Measurements from ENCODE around the gene LPO.

The LPO gene

DNA sequence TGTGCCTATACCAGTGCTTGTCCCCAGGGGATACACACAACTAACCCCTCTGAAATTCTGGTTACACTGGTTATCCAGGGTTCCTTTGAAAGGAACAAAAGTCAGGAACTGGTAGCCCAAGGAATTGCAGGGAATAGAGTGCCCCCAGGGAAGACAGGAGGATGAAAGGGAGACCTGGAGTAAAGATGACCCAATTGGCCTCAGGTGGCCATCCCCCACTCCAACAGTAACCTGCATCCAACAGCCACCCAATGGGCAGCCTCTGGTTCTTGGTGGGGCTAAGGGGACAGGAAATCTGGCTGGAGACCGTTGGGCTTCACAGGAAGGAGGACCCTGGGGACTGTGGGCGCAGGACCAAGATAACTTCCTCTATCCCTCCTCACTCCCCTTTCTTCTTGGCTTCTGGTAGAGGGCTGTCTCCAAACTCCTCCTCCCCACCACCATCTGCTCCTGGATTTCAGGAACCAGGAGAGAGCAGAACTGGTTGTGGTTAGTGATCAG is 43.2 kb downstream of the LPO start:
- DNase-seq (ENCODE audit: low spot score in 2 of 2), result no peak
- H3K9me3 ChIP-seq, result no peaks in the 10 kb centered on the region
- in situ Hi-C loops (cut with MboI; ENCODE audit: low sequenced_read_pairs), result no loop called here
- no peak overlapping the region for H3K4me3 ChIP-seq
- no peaks in the 10 kb centered on the region for H3K4me1 ChIP-seq
- peaks cover 5% of the 10 kb centered on the region; the same call in 1 of the 2 replicates for H3K27me3 ChIP-seq (ENCODE audit: low read depth)
- no peaks in the 10 kb centered on the region for H3K36me3 ChIP-seq (replicated peaks)

DNA sequence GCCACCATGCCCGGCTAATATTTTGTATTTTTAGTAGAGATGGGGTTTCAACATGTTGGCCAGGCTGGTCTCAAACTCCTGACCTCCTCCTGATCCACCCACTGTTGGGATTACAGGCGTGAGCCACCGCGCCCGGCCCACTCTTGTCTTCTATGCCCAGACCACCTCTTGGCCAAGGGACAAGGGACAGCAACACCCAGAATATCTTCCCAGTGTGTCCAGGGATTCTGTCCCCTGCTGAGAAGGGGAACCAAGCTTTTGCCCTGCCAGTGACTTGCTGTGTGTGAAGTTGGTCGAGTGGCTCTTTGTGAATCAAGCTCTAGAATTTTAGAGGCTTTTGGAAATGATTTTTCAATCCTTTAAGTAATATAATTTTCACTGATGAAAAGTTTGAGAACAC is 44.1 kb downstream of the LPO start:
- no peak for DNase-seq (ENCODE audit: low spot score in 2 of 2)
- in situ Hi-C loops (cut with MboI; ENCODE audit: low sequenced_read_pairs), result no loop called here
- no peak overlapping the region for H3K4me3 ChIP-seq
- H3K9me3 ChIP-seq, result no peaks in the 10 kb centered on the region
- no peaks in the 10 kb centered on the region for H3K4me1 ChIP-seq
- peaks cover 5% of the 10 kb centered on the region; the same call in 1 of the 2 replicates for H3K27me3 ChIP-seq (ENCODE audit: low read depth)
- H3K36me3 ChIP-seq (replicated peaks), result no peaks in the 10 kb centered on the region

DNA sequence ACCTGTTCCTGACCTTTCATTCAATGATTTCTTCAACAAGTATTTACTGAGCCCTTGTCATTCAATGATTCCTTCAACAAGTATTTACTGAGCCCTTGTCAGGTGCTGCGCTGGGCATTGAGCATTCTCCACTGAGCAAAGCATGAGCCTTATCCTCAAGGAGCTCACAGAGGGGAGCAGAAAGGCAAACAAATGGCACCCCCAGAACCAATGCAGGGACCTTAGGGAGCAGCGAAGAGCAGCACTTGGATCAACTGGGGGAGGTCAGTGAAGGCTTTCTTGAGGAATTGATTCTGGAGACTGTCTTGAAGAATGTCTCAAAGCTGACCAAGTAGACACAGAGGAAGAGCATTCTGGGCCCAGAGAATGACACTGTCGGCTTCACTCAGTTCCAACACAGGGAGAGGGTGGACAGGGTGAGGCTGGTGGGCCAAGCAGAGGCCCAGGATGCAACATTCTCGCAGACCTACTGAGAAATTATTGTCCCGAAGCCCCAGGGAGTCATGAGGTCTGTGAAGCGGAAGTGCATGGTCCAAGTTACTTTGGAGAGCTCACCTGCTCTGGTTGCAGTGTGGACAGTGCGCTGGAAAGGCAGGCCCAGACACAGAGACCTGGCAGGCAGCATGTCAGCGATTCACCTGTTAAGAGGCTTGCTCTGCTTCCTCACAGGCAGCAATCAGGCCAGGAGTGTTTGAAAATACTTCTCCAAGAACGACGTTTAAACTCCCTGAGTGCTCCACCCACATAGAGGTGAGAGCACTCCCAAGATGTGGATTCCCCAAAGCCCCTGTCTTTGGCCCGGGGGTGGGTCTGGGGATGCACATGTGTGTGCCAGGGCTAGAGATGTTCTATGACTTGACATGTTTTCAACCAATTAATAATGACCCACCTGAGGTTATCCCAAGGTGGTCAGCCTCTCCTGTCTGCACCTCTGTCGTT is 45.6 kb downstream of the LPO start:
- Histone ChIP-seq H3K27me3 (ENCODE audit: low read depth) (peaks cover 7% of the 10 kb centered on the region; the same call in 1 of the 2 replicates), H3K36me3 (replicated peaks) (no peaks in the 10 kb centered on the region), H3K4me3 (no peak overlapping the region), H3K4me1 (no peaks in the 10 kb centered on the region), H3K9me3 (no peaks in the 10 kb centered on the region)
- no peak for DNase-seq (ENCODE audit: low spot score in 2 of 2)
- in situ Hi-C loops (cut with MboI; ENCODE audit: low sequenced_read_pairs), result no loop called here

DNA sequence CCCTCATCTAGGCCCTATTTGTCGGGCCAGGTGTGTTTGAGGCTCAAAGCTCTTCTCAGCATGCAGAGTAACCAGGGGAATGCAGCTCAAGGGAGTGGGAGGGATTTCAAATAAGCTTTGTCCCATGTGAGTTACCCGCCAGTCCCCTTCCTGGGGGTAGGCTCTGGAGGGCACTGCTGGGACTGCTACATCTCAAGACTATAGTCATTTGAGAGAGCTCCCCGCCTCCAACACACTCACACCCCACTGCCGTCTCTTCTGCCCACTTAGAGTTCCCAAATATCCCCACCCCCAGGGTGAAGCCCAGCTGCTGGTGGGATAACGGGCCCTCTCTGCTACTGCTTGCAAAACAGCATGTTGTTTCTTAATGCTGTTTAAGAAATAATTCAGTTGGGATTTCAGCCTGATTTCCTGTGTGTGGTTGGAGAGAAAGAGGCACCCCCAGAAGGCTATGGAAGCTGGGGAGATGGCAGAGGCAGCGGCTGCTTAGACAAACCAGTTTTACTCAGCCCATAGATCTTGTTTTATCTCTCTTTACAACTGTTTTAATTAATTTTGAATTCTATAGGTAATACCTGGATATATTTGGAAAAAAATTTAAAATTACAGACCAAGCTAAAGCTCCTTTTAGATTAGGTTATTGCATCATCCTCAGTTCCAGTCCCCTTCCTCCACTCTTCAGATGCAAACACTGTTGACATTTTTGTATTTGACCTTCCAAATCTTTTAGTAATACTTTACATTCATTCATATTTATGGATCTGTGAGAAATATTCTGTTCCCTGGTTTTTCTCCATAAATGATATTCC is 46.4 kb downstream of the LPO start:
- DNase-seq (ENCODE audit: low spot score in 2 of 2), result no peak
- Histone ChIP-seq H3K27me3 (ENCODE audit: low read depth) (peaks cover 7% of the 10 kb centered on the region), H3K4me1 (no peaks in the 10 kb centered on the region), H3K36me3 (replicated peaks) (no peaks in the 10 kb centered on the region), H3K4me3 (no peak overlapping the region), H3K9me3 (no peaks in the 10 kb centered on the region)
- in situ Hi-C loops (cut with MboI; ENCODE audit: low sequenced_read_pairs), result no loop called here

DNA sequence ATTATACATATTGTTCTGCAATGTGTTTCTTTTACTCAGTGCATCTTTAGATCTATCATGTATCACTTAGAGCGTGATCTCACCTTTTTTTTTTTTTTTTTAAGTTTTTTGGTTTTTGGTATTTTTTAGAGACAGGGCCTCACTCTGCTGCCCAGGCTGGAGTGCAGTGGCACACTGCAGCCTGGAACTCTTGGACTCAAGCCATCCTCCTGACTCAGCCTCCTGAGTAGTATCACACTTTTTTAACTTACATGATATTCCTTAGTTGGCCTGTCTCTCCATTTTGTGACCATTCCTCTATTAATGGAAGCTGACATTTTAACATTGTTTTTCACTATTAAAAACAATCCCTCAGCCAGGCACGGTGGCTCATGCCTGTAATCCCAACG is 47.0 kb downstream of the LPO start:
- Histone ChIP-seq H3K9me3 (no peaks in the 10 kb centered on the region), H3K4me3 (no peak overlapping the region), H3K27me3 (ENCODE audit: low read depth) (peaks cover 8% of the 10 kb centered on the region), H3K36me3 (replicated peaks) (no peaks in the 10 kb centered on the region), H3K4me1 (no peaks in the 10 kb centered on the region)
- in situ Hi-C loops (cut with MboI; ENCODE audit: low sequenced_read_pairs), result no loop called here
- DNase-seq (ENCODE audit: low spot score in 2 of 2), result no peak

DNA sequence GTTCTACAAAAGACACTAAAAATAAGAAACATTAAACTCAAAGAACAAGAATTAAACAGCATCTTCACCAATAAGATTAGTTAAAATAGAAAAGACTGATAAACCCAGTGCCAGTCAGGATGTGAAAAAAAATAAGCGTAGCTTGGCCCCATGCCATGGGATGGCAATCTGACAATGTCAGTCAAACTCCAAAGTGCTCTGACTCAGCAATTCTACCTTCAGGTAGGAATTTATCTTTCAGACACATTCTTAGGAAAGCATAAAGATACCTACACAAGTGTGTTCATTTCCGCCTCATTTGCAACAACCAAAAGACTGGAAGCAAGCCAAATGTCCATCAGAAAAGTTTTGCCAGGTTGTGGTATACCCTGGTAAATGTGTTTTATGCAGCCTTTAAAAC is 51.5 kb downstream of the LPO start:
- Histone ChIP-seq H3K4me3 (no peak overlapping the region), H3K9me3 (no peaks in the 10 kb centered on the region), H3K4me1 (no peaks in the 10 kb centered on the region), H3K36me3 (replicated peaks) (no peaks in the 10 kb centered on the region), H3K27me3 (ENCODE audit: low read depth) (peaks cover 21% of the 10 kb centered on the region)
- in situ Hi-C loops (cut with MboI; ENCODE audit: low sequenced_read_pairs), result no loop called here
- no peak for DNase-seq (ENCODE audit: low spot score in 2 of 2)

DNA sequence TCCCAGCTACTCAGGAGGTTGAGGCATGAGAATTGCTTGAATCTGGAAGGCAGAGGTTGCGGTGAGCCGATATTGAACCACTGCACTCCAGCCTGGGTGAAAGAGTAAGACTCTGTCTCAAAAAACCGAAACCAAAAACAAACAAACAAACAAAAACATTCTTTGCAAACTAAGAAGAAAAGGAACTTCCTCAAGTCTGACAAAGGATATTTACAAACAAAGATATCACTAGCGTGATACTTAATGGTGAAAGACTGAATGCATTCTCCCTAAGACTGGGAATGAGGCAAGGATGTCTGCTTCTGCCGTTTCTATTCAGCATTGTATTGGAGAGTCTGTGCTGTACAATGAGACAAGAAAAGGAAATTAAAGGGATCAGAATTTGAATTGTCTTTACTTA is 52.9 kb downstream of the LPO start:
- DNase-seq (ENCODE audit: low spot score in 2 of 2), result no peak
- Histone ChIP-seq H3K4me1 (no peaks in the 10 kb centered on the region), H3K9me3 (no peaks in the 10 kb centered on the region), H3K36me3 (replicated peaks) (no peaks in the 10 kb centered on the region), H3K27me3 (ENCODE audit: low read depth) (peaks cover 21% of the 10 kb centered on the region), H3K4me3 (no peak overlapping the region)
- in situ Hi-C loops (cut with MboI; ENCODE audit: low sequenced_read_pairs), result no loop called here

DNA sequence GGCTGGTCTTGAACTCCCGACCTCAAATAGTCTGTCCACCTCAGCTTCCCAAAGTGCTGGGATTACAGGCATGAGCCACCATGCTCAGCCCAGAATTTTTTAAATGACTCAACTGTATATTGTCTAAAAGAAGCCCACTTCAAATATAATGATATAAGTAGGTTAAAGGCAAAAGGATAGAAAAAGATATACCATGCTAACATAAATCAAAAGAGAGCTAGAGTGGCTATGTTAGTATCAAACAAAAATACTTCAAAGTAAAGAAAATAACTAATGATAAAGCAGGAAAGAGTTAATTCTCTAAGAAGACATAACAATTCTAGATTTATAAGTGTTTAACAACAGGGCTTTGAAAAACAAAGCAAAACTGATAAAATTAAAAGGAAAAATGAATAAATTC is 55.6 kb downstream of the LPO start:
- Histone ChIP-seq H3K9me3 (no peaks in the 10 kb centered on the region), H3K27me3 (ENCODE audit: low read depth) (peaks cover 18% of the 10 kb centered on the region), H3K4me3 (no peak overlapping the region), H3K4me1 (no peaks in the 10 kb centered on the region), H3K36me3 (replicated peaks) (no peaks in the 10 kb centered on the region)
- DNase-seq (ENCODE audit: low spot score in 2 of 2), result no peak
- in situ Hi-C loops (cut with MboI; ENCODE audit: low sequenced_read_pairs), result no loop called here

DNA sequence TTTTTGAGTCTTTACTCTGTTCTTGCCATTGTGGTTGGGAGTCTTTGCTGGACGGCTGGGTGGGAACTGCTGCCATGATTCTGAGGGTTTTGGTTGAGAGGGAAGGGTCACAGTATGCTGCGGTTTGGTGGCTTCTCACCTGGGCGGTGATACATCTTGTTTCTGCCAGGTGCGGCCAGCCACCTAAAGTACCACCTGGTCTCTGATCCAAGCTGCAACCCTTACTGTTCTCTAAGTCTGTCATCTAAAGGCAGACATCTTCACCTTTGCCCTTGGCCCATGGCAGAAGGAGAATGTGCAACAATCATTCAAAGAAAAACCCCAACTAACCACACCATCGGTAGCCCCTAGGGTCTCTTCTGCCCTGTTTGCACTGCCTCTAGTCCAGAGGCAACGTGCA is 62.0 kb downstream of the LPO start:
- no peaks in the 10 kb centered on the region for H3K4me1 ChIP-seq
- H3K36me3 ChIP-seq (replicated peaks), result no peaks in the 10 kb centered on the region

DNA sequence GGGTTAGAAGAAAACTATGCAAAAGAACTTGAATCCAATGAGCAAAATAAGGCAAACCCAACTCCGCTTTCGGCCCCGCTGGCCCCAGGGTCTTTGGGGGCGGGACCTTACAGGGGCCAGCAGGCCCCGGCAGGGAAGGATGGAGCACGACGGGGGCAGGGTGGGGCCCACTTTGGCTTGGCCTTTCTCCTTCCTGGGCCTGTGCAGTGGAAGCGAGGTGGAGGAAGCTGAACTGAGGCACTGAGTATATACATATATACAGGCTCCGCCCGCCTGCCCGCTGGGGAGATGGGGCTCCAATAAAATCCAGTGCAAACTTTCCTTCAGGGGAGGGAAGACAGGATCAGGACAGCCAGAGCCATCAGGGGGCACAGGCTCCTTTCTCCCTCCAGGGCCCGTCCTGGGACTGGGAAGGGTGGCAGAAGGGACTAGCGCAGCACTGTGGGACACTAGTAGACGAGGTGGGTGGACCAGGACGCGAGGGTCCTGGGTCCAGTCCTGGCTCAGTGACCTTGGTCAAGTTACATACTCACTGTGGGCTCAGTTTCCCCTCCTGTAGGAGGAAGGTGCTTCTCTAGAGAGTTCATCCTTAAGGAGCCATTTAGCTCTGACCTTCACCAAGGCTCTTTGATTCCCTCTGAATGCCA is 63.2 kb downstream of the LPO start:
- Histone ChIP-seq H3K4me1 (no peaks in the 10 kb centered on the region), H3K4me3 (no peak overlapping the region), H3K27me3 (ENCODE audit: low read depth) (peaks cover 2% of the 10 kb centered on the region), H3K9me3 (no peaks in the 10 kb centered on the region), H3K36me3 (replicated peaks) (no peaks in the 10 kb centered on the region)
- DNase-seq (ENCODE audit: low spot score in 2 of 2), result no peak
- in situ Hi-C loops (cut with MboI; ENCODE audit: low sequenced_read_pairs), result no loop called here

More for the DNA sequence above, 62.0 kb downstream of the LPO start:
- Histone ChIP-seq H3K4me3 (no peak overlapping the region), H3K27me3 (ENCODE audit: low read depth) (peaks cover 2% of the 10 kb centered on the region), H3K9me3 (no peaks in the 10 kb centered on the region)
- DNase-seq (ENCODE audit: low spot score in 2 of 2), result no peak
- in situ Hi-C loops (cut with MboI; ENCODE audit: low sequenced_read_pairs), result no loop called here

DNA sequence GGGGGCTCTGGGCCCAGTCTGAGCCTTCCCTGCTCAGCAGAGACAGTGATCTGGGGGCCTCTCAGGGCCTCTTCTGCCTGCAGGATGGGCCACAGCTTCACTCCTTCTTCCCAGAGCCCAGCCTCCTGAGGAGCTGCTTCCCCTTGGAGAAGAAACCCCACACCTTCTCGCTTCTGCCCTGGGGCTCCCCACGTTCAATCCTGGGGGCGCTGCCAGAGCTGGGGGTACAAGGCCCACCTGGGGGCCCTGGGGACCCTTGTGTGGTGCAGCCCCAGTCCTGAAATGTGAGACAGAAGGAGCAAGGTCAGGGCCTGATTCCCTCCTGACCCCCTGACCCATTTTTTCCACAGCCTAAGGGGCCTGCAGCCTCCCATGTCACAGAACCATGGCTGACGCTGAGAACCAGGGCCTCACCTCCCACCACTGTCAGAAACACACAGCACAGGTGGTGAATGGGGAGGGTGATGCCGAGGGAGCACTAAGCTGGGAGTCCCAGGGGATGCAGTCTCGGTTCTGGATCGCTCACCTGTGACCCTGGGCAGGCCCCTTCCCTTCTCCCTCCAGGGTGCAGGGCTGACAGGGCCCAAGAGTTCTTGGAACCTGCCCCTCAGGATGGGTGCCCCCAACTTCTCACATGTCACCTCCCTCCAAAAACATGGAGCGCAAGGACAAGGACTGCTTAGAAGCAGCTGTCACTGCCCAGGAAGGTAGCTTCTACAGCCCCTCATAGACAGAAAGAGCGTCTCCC is 64.0 kb downstream of the LPO start:
- Histone ChIP-seq H3K27me3 (ENCODE audit: low read depth) (peaks cover 2% of the 10 kb centered on the region), H3K9me3 (no peaks in the 10 kb centered on the region), H3K36me3 (replicated peaks) (no peaks in the 10 kb centered on the region), H3K4me1 (no peaks in the 10 kb centered on the region), H3K4me3 (no peak overlapping the region)
- in situ Hi-C loops (cut with MboI; ENCODE audit: low sequenced_read_pairs), result no loop called here
- DNase-seq (ENCODE audit: low spot score in 2 of 2), result no peak

DNA sequence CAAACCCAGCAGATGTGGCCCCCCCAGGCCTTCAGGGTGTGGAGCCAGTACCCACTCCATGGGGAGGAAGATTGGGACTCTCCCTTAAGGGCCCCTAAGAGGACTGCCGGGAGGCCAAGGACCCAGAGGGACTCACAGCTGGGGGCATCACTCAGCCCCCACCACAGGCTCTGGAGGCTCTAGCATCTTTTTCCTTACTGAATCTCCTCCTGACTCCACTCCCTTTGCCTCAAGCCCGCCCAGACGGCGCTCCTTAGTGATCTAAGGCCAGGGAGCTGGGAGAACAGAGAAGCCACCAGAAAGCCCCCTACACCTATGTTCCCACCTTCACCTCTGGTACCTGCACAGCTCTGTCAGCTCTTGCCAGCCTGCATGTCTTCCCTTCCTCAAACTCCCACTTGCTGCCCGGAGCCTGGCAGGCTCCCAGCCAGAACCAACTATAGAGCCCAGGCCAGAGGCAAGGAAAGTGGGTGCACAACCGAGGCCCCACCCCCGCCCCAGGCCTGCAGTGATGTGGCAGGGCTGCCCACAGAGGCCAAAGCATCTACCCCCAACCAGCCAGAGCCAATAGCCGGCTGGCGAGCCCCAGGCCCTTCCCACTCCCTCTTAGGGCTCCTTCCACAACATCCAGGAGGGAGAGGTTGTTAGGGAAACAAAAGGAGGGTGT is 64.7 kb downstream of the LPO start:
- Histone ChIP-seq H3K4me3 (no peak overlapping the region), H3K9me3 (no peaks in the 10 kb centered on the region), H3K36me3 (replicated peaks) (no peaks in the 10 kb centered on the region), H3K4me1 (no peaks in the 10 kb centered on the region), H3K27me3 (ENCODE audit: low read depth) (peaks cover 2% of the 10 kb centered on the region)
- DNase-seq (ENCODE audit: low spot score in 2 of 2), result no peak
- in situ Hi-C loops (cut with MboI; ENCODE audit: low sequenced_read_pairs), result no loop called here

Measured in HAP-1 (cell line).